G401.6 (cell line): ENCODE data around the gene TBC1D19.
A peak's percentile ranks its signal among the peaks of the same experiment; 100 is the strongest.
"Not testable (repeated sequence)": the region's sequence is repeated elsewhere in the genome, so short reads cannot be mapped to it uniquely, and the experiment has no call there.

ENCODE experiments used
- FAIRE-seq: peaks from 2 replicates; lab custom pipeline; 2012; peaks lifted over from hg19 to GRCh38; lab: Jason Lieb, UNC

The TBC1D19 gene

DNA sequence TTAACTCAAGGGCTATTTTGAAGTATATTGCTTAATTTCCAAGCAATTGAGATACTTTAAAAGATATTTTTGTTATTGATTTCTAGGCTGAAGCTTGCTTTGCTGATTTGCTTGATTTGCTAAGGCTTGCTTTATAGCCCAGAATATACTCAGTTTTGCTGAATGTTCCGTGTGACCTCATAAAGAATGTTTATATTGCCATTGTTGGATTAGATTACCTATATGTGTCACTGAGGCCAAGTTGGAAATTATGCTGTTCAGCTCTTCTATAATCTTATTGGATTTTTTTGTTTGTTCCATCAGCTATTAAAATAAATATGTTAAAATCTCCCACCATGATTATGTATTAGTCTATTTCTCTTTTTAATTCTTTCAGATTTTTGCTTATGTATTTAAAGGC, 13.0 kb downstream of the TBC1D19 start:
- FAIRE-seq, result peak; percentile 49

DNA sequence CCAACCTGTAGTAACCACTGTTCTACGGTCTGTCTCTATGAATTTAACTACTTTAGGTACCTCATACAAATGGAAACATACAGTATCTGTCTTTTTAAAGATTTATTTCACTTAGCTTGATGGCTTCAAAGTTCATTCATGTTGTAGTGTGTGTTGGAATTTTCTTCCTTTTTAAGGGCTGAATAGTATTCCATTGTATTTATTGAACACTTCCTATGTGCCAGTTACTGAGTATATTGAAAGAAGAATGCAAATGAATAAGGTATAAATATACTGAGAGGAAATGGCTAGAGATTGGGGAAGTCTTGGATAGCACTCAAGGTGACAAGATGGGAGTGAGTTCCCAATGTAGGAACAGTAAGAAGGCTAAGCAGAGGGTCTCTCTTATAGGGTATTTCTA, 17.3 kb downstream of the TBC1D19 start:
- no peak for FAIRE-seq

DNA sequence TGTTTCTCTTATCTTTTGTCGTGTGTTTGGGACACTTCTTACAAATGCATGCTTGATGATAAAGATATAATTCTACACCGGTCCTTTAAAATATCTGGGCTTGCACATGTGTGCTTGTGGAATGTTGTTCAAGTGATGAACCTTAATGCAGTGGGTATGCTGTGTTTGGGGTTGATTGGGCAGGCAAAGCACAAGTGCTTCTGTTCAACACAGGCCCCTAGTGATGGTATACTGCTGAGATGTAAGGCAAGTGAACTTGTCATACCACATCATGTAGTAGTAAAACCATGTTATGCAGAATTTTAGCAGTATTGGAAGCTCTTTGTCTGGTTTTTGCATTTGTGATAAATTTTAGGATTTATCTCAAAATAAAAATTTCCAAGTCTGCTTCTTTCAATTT, 23.9 kb downstream of the TBC1D19 start:
- no peak for FAIRE-seq

DNA sequence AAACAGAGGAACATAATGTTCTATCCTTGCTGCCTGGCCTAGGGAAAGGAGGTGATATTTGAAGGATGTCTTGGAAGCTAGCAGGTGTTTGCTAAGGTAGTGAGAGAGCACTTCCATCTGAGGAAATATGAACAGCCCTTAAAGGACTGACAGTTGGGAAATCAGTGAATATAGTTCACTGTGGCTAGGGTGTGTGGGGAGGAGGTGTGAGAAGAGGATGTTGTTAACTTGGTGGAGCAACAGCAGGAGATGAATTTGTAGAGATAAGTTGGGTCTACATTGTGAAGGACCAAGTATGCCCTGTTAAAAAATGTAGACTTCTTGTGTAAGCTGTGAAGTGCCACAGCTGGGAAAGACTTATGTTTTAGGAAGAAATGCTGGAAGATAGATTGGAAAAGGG, 25.5 kb downstream of the TBC1D19 start:
- FAIRE-seq, result no peak

- no peak for FAIRE-seq
Observed at GRCh38 chr4:26609868-26610267, 26.0 kb downstream of the TBC1D19 start.

DNA sequence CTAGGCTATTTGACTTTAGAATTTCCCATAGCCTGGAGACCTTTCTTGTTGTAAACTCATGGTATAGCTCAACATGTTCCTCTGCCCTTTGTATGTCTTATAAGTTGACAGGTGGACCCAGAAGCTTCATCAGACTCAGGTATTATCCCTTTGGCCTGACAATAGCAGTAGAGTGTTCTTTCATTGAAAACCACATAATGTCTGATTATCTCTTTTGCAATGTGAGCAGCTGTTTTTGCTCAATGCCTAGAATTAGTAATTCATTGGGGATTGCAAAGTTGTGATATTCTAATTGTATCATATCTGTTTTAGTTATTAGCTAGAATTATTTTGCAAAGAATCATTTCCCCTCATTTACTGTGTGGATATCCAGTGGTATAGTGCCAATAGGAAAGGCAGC, 27.5 kb downstream of the TBC1D19 start:
- FAIRE-seq, result no peak

DNA sequence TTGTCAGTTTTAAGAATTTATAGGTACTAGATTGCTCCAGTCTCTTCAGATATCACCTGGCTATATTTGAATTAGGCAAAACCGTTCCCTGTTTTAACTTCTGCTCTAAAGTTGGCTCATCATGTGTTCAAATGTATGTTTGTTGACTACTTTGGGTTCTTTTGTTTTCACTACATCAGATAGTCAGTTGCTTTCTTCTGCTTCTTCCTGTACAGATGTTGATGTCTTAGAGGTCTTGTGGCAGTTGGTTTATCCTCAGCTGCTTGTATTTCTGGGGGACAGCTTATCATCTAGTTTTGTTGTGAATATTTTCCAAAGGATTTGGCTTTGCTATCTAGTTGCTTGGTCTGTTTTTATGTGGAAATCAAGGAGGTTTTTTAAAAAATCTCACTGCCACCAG, 28.0 kb downstream of the TBC1D19 start:
- FAIRE-seq, result no peak

- no peak for FAIRE-seq
Observed at GRCh38 chr4:26613237-26613636, 29.4 kb downstream of the TBC1D19 start.

DNA sequence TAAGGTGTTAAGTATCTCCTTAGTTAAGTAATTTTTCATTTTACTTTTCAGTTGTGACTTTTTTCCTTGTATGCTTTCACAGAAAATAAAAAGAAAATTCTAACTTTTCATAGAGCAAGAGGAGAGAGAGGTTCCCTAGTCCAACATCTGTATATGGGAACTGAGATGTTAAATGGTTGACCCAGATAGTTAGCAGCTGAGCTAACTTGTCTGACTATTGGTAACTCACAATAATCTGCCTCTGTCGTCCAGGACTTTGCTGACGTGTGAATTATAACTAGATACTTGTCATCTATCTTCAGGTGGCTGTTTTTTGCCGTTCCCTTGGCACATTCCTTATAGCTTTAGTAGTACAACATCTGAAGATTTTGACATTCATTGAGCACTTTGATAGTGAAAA, 29.9 kb downstream of the TBC1D19 start:
- FAIRE-seq, result no peak

- no peak for FAIRE-seq
Observed at GRCh38 chr4:26619784-26620183, 35.9 kb downstream of the TBC1D19 start.

DNA sequence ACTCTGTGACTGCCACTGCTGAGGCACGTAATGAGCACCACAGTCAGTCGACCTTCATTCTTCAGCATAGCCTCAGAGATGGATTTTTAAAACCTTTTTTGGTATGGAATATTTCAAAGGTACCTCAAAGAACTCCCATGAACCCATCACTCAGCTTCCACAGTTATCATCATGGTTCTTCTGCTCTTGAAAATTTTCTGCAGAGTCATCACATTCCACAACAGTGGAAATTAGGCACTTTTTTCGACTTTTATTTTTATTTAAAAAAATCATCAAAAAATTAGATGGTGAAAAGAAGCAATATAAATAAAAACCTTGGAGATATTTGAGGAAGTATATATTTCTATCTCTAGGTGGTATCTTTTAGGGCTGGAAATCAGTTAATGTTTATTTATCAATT, 37.5 kb downstream of the TBC1D19 start:
- no peak for FAIRE-seq

DNA sequence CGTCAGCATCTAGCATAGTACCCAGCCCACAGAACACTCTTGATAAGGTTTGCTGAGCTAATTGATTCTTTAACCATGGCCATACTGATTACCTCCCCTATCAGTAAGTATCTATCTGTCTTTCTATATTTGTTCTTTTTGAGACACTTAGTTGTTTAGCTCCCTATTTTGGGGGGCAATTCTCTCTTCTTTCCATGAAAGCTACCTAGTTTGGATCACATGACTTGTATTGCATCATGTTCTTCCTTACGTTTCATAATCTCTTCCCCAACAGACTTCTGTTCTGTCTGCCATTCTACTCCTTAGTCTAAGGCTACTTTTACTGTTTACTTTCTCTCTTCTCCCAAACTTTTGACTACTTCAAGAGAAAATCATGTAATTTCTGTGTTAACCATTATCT, 39.0 kb downstream of the TBC1D19 start:
- FAIRE-seq, result no peak

- peak; percentile 25 for FAIRE-seq
Observed at GRCh38 chr4:26626658-26627057, 42.8 kb downstream of the TBC1D19 start.

DNA sequence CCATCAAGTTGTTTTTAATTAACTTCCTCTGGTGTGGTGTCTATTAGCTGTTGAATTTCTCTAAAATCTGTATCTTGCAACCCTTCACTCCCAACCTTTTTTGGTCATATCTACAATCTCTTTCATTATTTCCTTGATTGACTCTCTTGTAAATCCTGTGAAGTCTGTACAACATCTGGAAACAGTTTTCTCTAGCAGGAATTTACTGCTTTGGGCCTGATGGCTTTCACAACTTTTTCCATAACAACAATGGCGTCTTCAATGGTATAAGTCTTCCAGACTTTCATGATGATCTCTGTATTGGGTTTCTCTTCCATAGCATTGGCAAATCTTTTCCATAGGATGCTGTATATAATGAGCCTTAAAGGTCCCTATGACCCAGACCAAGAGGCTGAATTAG, 49.0 kb downstream of the TBC1D19 start:
- no peak for FAIRE-seq

- no peak for FAIRE-seq
Observed at GRCh38 chr4:26634237-26634636, 50.4 kb downstream of the TBC1D19 start.

- FAIRE-seq, result no peak
Observed at GRCh38 chr4:26636458-26636857, 52.6 kb downstream of the TBC1D19 start.

DNA sequence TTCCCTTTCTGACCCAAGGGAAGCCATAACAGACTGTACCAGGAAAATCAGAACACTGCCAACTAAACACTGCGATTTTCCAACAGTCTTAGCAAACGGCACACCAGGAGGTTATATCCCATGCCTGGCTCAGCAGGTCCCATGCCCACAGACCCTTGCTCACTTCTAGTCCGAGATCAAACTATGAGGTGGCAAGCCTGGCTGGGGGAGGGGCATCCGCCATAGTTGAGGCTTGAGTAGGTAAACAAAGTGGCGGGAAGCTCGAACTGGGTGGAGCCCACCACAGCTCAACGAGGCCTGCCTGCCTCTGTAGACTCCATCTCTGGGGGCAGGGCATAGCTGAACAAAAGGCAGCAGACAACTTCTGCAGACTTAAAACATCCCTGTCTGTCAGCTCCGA, 56.8 kb downstream of the TBC1D19 start:
- not testable (repeated sequence) for FAIRE-seq

GRCh38 chr4:26647523-26648224, 63.8 kb downstream of the TBC1D19 start:
- FAIRE-seq, result no peak

DNA sequence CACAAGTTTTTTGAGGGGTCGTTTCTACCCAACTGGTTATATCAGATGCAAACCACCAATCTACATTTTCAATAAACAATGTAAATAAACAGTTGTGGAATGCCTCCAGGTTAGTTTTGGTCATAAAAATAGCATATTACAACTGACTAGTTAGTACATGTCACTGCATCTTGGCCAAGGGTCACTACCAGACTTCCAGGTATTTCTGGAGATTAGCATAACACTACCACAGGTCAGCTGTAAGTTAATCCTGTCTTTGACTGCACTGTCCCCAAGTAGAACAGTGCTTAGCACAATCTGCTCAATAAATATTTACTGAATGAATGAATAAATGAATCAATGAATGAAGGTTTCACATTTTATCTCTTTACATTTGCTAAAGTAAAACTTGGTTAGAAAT, 64.4 kb downstream of the TBC1D19 start:
- no peak for FAIRE-seq

DNA sequence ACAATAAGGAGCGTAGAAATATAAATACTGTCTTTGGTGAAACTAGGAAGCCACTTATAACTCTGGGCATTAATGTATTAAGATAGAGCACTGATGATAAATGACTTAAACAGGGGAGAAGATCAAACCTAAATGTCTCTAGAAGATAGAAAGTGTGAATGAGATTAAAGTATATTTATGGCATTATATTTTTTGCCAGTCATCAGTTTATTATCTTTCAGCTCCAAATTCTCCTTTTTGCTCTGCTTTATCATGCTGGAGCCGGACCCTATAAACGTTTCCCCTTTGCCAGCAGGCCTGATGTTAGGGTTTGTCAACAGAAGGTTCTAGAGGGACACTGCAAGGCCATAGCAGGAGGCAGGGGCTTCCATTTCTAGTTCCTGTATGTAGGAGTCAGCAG, 76.4 kb downstream of the TBC1D19 start:
- FAIRE-seq, result no peak

- no peak for FAIRE-seq
Observed at GRCh38 chr4:26663888-26664287, 80.0 kb downstream of the TBC1D19 start.

DNA sequence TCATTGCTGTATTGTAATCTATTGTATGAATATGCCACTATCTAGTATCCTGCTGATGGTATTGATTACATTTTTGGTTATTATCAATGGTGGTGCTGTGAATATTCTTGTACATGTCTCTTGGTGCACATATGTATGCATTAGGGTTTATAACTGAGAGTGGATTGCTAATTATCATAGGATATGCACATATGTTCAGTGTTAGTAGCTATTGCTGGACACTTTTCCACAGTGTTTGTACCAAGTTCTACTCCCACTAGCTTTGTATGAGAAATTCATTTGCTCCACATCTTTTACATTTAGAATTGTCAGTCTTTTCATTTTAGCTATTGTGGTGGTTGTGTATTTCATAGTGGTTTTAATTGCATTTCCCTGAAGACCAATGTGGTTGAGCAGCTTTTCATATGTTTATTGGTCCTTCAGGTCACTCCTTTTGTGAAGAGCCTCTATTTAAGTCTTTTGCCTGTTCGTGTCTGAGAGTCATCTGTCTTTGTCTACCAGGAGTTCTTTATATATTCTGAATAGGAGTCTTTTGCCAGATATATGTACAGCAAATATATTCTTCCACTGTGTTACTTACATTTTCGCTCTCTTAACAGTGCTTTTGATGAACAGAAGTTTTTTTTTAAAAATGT, 87.1 kb downstream of the TBC1D19 start:
- FAIRE-seq, result no peak

DNA sequence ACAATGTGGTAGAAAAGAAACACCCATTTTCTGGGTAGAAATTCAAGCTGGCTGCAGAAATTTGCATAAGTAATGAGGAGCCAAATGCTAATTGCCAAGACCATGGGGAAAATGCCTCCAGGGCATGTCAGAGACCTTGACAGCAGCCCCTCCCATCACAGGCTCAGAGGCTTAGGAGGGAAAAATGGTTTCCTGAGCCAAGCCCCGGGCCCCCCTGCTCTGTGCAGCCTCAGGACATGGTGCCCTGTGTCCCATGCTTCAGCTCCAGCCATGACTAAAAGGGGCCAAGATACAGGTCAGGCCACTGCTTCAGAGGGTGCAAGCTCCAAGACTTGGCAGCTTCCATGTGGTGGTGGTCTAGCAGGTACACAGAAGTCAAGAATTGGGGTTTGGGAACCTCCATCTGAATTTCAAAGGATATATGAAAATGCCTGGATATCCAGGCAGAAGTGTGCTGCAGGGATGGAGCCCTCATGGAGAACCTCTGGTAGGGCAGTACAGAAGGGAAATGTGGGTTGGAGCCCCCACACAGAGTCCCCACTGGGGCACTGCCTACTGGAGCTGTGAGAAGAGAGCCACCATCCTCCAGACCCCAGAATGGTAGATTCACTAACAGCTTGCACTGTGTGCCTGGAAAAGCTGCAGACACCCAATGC, 95.3 kb downstream of the TBC1D19 start:
- FAIRE-seq, result not testable (repeated sequence)

DNA sequence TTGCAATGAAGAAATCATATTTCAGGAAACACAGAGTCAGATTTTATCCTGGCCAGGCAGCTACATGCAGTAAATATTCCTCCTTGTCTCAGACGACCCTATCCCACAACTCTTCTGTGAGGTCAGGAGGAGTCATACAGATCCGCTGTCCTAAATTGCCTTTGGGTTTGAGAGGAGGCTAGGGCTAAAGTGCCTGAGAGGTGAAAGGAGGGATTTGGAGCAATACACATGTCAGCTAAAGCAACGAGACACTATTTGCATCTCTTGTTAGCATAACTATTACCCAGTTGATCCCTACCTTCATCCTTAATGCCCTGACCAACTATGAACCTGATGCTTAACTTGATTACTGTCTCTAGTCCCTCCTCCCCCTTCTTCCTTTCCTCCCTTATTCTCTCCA, 98.6 kb downstream of the TBC1D19 start:
- FAIRE-seq, result no peak
